ENCODE data around the gene PERM1.

DNA sequence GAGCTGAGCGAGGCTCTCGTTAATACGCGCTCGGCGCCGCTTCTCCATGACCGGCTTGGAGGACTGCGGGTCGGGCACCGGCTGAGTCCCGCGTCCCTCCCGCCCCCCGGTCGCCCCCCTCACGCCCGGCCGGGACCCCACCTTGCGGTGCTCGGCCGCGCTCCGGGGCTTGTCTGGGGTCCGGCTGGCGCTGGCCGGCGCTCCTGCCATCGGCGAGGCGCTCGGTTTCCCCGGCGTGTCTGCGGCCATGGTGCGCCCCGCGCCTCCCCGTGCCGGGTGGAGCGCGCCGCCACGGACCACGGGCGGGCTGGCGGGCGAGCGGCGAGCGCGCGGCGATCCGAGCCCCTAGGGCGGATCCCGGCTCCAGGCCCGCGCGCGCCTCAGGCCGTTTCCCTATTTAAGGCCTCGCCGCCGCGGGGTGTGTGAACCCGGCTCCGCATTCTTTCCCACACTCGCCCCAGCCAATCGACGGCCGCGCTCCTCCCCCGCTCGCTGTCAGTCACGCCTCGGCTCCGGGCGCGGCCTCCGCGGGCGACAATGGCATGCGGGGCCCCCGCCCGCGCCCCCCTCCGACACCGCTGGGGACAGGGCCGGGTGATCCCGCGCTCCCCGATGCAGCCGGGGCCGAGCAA, 17.9 kb upstream of the PERM1 start, which contains the start of gene HES4:
- TF ChIP-seq EZH2 (IDR thresholded peaks at IDR 0.05; ENCODE audit: insufficient read depth, poor library complexity, severe bottlenecking) = no peak
- no peak for TF ChIP-seq EZH2phosphoT487 (IDR thresholded peaks at IDR 0.05; ENCODE audit: insufficient read depth, low read depth)

All from GM23248 (cell line).